OCI-M1 (cell line): ENCODE data around the gene HES6.
"Not testable (repeated sequence)": the region's sequence is repeated elsewhere in the genome, so short reads cannot be mapped to it uniquely, and the experiment has no call there.

ENCODE experiments used
- DNase-seq: peaks from one replicate; lab custom pipeline; 2025; lab: John Stamatoyannopoulos, UW

HES6 gene

DNA sequence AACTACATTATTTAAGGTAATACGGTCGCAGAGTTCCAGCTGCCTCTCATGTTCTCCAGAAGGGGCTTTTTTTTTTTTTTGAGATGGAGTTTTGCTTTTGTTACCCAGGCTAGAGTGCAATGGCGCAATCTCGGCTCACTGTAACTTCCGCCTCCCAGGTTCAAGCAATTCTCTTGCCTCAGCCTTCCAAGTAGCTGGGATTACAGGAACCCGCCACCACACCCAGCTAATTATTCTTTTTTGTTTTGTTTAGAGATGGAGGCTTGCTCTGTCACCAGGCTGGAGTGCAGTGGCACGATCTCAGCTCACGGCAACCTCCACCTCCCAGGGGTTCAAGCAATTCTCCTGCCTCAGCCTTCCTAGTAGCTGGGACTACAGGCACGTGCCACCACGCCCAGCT, 33.6 kb upstream of the HES6 start:
- not testable (repeated sequence) for DNase-seq

- DNase-seq: no peak
Observed at GRCh38 chr2:238272156-238272555, 32.3 kb upstream of the HES6 start.

DNA sequence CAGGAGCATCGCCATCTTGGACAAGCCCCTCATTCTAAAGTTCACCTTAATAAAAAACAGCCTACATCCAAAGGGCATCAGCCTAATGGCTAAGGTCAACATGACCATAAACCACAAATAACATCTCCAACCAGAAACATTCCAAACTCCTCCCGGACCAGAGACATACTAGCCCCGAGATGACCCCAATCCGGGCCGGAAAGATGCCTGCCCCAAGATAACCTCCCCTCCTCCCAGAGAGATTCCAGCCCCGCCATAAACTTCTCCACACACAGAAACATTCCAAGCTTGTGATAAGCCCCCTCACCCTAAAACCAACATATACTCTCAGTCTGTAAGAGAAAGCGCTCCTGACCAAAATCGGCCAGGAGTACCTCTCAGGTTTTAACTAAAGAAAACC, 31.8 kb upstream of the HES6 start:
- DNase-seq: not testable (repeated sequence)

DNA sequence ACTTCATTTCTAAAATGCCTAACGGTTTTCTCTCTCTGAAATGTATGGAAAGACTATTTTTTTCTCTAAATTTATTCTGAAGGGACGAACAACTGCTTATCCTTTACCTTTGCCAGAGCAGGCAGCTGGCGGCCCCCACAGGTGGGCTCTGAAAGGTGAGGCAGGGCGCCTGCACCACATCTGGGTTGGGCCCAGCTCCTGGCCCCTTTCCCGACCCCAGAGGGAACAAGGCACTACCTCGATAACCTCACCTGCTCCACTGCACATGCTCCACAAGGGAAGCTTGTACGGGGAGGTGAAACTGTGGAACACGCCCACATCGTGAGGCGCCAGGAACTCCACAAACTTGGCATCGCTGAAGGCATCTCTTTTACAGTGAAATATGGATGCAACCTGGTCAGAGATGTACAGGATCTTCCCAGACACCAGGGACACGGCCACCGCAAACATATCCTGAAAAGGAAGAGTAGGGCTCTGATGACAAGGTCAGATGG, 31.3 kb upstream of the HES6 start:
- DNase-seq: no peak

GRCh38 chr2:238270606-238271005, 30.8 kb upstream of the HES6 start:
- no peak for DNase-seq

DNA sequence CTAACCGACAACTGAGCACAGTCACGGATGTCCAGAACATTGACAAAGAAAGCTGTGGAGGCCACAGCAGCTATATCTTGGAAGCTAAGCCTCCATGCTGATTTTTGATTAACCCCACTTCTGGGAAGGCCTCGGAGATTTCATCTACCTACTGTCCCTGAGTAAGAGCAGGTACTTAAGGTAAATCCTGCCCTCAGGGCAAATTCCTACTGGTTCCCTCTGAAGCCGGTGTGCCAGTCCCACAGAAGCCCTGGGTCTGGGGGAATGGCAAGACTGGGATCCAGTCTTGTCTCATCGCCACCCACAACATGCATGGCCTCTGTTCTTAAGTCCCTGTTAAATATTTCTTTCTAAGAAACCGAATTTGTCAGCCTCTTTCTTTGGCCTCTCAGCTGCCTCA, 29.9 kb upstream of the HES6 start:
- no peak for DNase-seq

DNA sequence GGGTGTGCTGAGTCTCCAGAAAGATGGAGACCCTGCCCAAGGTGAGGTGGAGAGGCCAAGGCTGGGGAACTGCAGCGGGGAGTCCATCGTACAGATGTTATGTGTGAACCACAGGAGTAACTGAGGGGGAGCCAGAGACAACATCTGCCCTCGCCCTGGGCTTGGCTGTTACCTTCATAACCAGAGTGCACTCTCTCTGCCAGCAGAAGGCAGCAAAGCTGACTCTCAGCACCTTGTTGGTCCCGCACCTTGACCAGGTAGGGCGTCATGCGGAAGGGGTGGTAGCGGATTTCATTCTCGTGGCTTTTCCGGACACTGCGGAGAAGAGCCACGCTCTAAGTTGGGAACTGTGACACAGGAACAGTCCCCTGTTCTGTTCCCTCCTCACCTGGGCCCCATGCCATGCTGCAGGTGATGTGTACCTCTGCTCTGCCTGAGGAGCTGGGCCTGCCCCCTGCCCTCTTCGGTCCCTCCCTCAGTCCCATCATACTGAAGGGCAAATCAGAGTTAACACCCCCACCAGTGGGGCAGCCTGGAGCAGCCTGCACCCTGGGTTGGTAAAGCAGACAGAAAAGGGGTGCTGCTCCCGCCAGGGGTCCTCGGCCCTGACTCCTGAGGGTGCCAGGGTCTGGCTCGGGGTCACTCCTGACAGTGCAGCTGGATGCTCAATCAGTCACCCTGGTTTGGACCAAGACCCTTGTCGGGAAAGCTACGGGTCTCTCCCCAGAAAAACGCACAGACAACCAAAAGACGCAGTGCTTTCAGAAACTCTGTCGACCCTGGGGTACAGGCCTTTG, 28.2 kb upstream of the HES6 start:
- no peak for DNase-seq

DNA sequence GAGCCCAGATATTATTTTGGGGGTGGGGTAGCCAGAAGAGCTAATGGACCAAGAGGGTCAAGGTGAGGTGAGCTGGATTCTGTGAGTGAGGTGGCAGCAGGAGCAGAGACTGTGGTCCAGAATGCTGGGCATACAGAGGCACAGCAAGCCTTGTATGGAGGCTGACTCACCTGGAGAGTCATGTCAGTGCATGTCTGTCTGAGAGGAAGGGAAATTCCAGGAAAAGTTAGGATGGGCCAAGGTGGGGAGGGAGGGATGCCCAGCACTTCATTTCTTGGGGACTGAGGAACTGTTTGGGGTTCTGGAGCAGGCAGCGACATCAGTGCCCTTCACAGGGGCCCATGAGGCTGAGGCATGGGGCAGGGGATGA, 27.5 kb upstream of the HES6 start:
- no peak for DNase-seq

DNA sequence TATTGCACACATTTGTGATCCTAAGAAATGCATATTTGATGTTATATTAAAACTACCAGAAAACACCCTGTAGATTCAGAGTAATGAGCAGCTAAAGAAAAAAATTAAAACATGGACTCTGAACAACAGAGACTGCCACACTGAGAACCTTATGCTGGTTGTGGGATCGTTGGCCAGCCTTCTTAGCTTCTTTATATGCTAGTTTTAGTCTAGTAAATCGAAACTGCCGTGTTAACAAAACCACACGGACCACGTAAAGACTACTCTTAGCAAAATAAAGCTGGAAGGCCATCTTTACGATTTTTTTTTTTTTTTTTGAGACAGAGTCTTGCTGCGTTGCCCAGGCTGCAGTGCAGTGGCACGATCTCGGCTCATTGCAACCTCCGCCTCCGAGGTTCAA, 25.8 kb upstream of the HES6 start:
- DNase-seq: no peak

DNA sequence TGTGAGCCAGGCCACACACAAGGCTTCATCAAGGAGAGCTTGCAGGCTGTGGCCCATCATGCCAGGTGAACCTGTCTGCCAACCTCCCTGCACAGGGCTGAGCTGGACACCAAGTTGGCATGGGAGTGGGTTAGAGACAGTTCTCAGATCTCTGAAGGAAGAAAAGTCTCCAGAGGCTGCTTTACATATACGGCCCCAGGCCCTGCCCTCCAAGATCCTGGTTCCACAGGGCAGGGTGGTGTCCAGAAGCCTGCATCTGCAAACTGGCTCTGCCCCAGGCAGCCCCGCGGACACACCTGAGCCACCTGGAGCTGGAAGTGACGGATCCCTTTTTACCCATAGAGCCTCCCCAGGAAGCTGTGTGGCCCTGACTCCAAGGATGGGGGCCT, 24.2 kb upstream of the HES6 start:
- DNase-seq: no peak

DNA sequence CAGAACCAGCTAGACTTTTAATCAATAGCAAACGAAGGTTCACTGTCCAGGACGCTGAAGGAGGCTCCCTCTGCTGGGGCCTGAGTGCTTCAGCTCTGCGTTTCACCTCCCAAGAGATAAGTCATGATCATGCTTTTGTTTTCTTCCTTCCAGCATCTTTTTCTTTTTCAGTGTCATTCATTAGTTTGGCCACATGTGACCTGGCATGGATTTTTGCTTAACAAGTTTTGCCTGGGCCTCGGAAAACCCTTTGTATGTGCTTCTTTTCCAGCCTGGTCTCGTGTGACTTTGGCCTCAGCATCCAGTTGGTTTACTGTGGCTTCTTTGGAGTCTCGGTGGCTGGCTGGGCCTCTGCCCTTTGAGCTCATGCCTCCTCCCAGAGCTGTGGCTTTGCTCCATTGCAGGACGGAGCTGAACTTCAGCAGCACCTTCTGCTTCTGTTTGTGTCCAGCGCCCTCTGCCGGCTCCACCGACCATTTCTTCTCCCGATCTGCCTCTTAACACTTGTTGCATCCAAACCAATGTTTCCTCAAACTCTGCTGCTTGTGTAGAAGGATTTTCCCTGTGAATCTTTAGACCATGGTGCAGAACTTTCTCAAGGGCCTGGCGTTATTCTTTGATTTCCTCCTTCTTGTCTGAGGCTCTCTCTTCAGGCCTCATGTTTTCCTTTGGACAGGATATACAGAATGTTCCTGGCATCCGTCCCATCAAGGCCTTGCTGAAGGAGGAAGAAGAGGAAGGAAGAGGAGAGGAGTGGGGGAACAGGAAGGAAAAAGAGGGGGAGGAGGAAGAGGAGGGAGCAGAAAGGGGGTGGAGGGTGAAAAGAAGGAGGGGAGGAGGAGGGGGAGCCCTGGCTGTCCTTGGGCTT, 23.6 kb upstream of the HES6 start:
- DNase-seq: peak; percentile 92

- DNase-seq: no peak
Observed at GRCh38 chr2:238262496-238263122, 22.8 kb upstream of the HES6 start.

- no peak for DNase-seq
Observed at GRCh38 chr2:238261718-238262375, 22.0 kb upstream of the HES6 start.

DNA sequence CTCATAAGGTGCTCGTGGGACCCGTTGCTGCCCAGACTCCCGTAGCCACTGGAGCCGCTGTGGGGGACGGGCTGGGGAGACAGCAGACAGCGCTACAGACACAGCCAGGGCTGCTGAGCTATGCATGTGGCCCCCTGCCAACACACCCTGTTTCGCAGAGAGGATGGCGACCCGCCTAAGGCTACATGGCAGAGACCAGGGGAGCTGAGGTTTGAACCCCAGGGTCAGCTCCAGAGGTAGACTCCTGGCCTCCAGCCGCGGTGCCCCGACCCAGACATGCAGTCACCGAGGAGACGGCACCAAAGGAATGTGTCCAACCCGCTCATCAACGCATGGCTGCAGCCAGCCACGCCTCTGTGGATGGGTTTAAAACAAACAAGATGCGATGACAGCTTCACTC, 21.0 kb upstream of the HES6 start:
- no peak for DNase-seq

GRCh38 chr2:238259061-238260020, 19.5 kb upstream of the HES6 start:
- no peak for DNase-seq

DNA sequence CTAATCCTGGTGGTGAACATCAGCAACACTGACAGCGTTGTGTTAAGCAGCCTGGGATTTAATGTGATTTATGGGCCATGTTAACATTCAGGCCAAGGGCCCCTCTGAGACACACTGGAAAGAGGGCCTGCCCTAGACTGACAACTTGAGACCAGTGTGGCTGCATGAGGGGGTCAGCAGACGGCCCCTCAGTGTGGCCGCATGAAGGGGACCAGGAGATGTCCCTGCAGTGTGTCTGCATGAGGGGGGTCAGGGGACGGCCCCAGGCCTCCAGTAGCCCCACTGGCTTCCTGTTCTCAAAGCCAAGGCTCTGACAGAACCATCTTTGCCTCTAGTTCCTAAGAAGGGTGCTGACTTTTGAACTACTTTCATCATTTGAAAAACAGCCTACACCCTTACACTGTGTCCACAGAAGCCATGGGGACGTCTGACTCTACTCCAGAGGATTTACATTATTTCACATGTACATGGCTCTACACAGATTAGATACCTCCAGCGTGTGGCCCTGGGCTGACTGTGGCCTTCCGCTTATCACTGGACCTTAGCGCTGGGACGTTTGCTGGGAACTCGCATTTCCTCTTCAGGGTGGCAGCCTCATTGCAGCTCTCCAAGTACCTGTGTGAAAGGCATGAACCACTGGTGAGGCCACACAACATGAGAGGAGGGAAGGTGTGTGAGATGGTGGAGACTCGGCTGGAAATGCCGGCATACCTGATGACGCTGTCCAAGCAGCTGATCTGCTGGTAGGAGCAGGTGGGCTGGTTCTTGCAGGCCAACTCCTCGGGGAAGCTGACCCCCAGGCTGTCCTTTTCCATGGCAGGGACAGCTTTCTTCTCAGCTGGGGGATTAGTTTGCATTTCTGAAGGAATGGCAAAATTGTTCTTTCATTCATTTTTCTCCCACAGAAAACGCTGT, 18.2 kb upstream of the HES6 start:
- no peak for DNase-seq

DNA sequence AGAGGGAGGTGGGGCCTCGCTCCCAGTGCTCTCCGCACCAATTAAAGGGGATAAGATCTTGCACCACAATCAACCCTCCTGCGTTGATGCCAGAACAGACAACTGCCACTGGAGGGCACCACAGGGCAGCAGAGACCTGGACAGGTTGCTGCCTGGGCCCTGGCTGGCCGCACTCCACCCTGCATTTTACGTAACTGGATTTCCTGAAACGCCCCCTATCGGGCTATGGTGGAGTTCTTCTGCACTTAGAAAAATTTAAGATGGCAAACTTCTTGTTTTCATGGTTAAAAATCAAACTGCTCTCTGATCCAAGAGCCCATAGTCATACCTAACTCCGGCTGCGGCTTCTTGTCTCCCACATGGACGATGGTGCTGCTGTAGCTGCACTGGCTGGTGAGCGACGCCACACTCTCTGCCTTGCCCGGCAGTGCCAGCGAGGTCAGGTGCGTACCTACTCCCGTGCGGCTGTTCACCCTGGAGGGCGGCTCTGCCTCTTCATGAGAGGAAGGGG, 16.8 kb upstream of the HES6 start:
- peak; percentile 88 for DNase-seq

DNA sequence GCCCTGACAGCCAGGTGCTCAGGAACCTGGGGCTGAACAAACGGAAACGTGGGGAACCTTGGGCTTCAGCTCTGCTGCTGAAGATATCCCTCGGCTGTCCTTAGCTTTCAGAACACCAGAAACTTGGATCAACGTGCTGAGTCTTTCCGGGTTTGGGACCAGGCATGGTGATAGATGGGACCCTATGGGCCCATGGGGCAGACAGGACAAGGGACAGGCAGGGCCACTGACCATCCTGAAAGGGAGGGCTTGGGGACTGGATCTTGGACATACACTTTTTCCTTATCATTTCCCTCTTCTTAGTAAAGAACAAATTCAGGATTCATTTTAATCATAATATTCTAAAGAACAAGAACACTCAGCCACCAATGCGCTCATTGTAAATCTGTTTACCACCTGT, 16.3 kb upstream of the HES6 start:
- DNase-seq: no peak

DNA sequence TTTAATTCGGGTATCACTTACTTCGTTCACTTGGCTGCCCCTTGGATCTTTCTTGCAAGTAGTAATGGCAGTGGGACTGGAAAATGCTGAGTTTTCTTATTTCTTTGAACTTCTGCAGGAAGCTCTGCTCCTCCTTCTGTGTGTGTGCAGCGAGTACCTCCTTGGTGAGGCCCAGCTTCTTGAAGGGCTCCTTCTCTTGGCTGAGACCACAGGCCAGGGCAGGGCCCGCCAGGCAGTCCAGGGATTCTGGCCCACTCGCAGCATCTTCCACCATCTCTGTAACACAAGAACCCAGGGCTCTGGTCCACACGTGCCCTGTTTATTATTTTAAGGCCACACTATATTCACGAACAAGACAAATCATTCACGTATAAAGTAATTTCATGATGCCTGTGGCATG, 15.8 kb upstream of the HES6 start:
- DNase-seq: no peak

DNA sequence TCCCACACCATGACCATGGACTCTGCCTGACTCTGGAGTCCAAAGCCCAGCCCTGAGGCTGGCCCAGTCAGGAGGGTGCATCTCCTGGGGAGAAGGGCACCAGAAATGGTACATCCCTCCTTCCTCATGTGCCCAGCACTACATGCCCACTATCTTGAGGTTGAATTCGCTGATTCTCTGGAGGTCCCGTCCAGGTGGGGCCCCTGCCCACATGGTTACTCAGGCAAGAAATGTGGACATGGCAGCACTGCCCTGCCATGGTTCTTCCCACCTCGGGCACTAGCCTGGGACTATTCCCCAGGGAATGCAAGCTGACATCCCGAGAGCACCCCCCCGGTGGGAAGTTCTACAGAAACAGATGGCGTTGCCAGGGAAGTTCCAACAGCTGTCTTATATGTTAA, 15.3 kb upstream of the HES6 start:
- no peak for DNase-seq
